ENCODE measurements around the gene SYT7.

DNA sequence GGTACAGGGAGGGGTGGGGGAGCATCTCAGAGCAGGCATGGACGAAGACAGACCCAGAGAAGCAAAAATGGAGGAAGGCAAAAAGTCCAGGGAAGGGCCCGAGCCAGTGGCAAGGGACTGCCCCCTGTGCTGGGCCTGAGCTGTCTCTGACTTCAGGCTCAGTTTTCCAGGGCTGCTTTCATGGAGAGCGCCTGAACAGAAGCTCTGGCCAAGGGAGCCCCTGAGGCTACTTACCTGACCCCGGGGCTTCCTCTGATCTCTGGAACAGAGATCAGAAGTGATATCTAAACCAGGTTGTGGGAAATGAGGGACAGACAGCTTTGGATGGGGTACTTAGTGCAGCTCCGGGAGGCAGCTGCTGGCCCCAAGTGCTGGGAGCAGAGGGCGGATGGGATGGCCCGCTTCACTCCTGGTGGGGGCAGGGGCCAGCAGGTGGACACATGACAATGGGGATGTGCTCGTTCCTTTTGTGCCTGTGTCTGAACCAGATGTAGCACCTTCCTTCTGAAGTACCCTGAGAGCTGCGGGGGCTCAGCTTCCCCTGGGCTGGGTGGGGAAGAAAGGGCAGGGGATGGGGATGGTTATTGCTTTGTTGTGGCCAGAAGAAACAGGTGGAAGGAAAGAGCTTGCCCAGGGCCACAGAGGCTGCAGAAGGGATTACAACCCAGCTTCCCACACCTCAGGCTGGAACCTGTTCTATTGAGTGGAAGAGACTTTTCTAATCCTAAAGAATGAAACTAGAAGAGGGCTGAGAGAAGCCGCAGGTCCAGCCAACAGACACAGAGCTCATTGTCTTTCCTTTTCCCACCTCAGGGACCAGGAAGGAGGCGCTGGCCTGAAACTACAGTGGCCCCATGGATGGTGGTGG lies 66.6 kb downstream of the SYT7 start:
- TF ChIP-seq, protein P1, sequence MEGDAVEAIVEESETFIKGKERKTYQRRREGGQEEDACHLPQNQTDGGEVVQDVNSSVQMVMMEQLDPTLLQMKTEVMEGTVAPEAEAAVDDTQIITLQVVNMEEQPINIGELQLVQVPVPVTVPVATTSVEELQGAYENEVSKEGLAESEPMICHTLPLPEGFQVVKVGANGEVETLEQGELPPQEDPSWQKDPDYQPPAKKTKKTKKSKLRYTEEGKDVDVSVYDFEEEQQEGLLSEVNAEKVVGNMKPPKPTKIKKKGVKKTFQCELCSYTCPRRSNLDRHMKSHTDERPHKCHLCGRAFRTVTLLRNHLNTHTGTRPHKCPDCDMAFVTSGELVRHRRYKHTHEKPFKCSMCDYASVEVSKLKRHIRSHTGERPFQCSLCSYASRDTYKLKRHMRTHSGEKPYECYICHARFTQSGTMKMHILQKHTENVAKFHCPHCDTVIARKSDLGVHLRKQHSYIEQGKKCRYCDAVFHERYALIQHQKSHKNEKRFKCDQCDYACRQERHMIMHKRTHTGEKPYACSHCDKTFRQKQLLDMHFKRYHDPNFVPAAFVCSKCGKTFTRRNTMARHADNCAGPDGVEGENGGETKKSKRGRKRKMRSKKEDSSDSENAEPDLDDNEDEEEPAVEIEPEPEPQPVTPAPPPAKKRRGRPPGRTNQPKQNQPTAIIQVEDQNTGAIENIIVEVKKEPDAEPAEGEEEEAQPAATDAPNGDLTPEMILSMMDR (IDR thresholded peaks at IDR 0.05) = no peak
- TF ChIP-seq, protein P2, sequence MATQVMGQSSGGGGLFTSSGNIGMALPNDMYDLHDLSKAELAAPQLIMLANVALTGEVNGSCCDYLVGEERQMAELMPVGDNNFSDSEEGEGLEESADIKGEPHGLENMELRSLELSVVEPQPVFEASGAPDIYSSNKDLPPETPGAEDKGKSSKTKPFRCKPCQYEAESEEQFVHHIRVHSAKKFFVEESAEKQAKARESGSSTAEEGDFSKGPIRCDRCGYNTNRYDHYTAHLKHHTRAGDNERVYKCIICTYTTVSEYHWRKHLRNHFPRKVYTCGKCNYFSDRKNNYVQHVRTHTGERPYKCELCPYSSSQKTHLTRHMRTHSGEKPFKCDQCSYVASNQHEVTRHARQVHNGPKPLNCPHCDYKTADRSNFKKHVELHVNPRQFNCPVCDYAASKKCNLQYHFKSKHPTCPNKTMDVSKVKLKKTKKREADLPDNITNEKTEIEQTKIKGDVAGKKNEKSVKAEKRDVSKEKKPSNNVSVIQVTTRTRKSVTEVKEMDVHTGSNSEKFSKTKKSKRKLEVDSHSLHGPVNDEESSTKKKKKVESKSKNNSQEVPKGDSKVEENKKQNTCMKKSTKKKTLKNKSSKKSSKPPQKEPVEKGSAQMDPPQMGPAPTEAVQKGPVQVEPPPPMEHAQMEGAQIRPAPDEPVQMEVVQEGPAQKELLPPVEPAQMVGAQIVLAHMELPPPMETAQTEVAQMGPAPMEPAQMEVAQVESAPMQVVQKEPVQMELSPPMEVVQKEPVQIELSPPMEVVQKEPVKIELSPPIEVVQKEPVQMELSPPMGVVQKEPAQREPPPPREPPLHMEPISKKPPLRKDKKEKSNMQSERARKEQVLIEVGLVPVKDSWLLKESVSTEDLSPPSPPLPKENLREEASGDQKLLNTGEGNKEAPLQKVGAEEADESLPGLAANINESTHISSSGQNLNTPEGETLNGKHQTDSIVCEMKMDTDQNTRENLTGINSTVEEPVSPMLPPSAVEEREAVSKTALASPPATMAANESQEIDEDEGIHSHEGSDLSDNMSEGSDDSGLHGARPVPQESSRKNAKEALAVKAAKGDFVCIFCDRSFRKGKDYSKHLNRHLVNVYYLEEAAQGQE (IDR thresholded peaks at IDR 0.05; ENCODE audit: insufficient read depth in 1 of 2, low read depth in 2 of 2, low read length in 1 of 2) = no peak
- TF ChIP-seq SIN3A (IDR thresholded peaks at IDR 0.05; ENCODE audit: borderline replicate concordance, insufficient read depth, low read depth, low read length) = no peak
- TF ChIP-seq POLR2AphosphoS5 (IDR thresholded peaks at IDR 0.05; ENCODE audit: low read depth, low read length) = no peak
- no peak for TF ChIP-seq TCF7L2 (IDR thresholded peaks at IDR 0.05; ENCODE audit: low read depth, low read length)
